HepG2 (cell line): Measurements from ENCODE around the gene USE1. TPM values are rescaled to one million over a fixed set of nuclear protein-coding genes. Genes with fewer than 3 reads are reported as not detected.

Experiments
- ATAC-seq: fragments of 200-7000 bp; cut with Tn5 transposase; 3 replicates; pipeline ENCODE4 v1.9.1; 2020; ENCODE audit warnings: mild to moderate bottlenecking, moderate library complexity
- BruUV-seq: library from RNA; stranded (reverse); fragments of 400-500 nt; replicated peaks from 2 replicates; lab custom pipeline; 2021; lab: Mats Ljungman, UMichigan
- CTCF ChIA-PET: fragments of 300-600 bp; formaldehyde crosslinking; extraction: SDS; loops from one replicate; lab custom pipeline; 2021; ENCODE audit warnings: low total read pairs, inconsistent platforms, low intra/inter-chr PET ratio; lab: Yijun Ruan, JAX
- POLR2A ChIA-PET: fragments of 350-600 bp; sonication (Branson Sonifier 250); formaldehyde crosslinking; loops from one replicate; lab custom pipeline; 2020; ENCODE audit warnings: antibody characterized with exemption, inconsistent platforms; lab: Yijun Ruan, JAX
- DNase-seq: peaks from one replicate; pipeline ENCODE4 v3.0.0-alpha.2; 2015; ENCODE audit warnings: low spot score
- FAIRE-seq: peaks from 3 replicates; lab custom pipeline; 2011; peaks lifted over from hg19 to GRCh38; lab: Jason Lieb, UNC
- H2AFZ ChIP-seq: one replicate; pipeline ENCODE4 v1.6.1; 2011; ENCODE audit warnings: low read length, inconsistent platforms
- H3K27ac ChIP-seq: fragments of 300-600 bp; 3 replicates; pipeline ENCODE4 v1.8.0; 2011; ENCODE audit warnings: mixed run types, mild to moderate bottlenecking, mixed read lengths, low read length, inconsistent platforms; ENCODE audit not compliant: insufficient read depth; ENCODE audit errors: extremely low read length
- H3K27me3 ChIP-seq, 2 experiments: fragments of 200-600 bp in 1 of 2; 2 replicates in 1 of 2; 3 replicates in 1 of 2; pipeline versions ENCODE4 v1.6.0 to v1.8.0; 2011; ENCODE audit warnings: low read length in 2 of 2, mild to moderate bottlenecking in 2 of 2, moderate library complexity in 2 of 2, inconsistent platforms in 1 of 2; ENCODE audit not compliant: insufficient read depth in 2 of 2, control insufficient read depth in 1 of 2
- H3K36me3 ChIP-seq, 2 experiments: fragments of 200-600 bp in 1 of 2; replicated peaks in 1 of 2; 2 replicates in 1 of 2; 3 replicates in 1 of 2; pipeline versions ENCODE4 v1.5.1 to v1.8.0; 2011; ENCODE audit warnings: low read length in 2 of 2, inconsistent platforms in 1 of 2; ENCODE audit not compliant: insufficient read depth in 2 of 2, control insufficient read depth in 1 of 2
- H3K4me1 ChIP-seq: 2 replicates; pipeline ENCODE4 v1.5.1; 2012; ENCODE audit warnings: low read length, inconsistent platforms; ENCODE audit not compliant: insufficient read depth
- H3K4me2 ChIP-seq: 2 replicates; pipeline ENCODE4 v1.6.0; 2011; ENCODE audit warnings: low read depth, low read length, inconsistent platforms
- H3K4me3 ChIP-seq, 3 experiments: fragments of 200-600 bp in 1 of 3; sonication (generic), shearing (Covaris generic) in 1 of 3; replicated peaks in 1 of 3; 2 replicates each; pipeline ENCODE4 v1.5.1; 2011 to 2016; ENCODE audit warnings: low read length in 3 of 3, inconsistent platforms in 2 of 3, low read depth in 2 of 3, mild to moderate bottlenecking in 2 of 3, control low read depth in 1 of 3, mixed read lengths in 1 of 3; ENCODE audit not compliant: insufficient read depth in 1 of 3
- H3K79me2 ChIP-seq: one replicate; pipeline ENCODE4 v1.6.1; 2011; ENCODE audit warnings: low read length, inconsistent platforms; ENCODE audit not compliant: insufficient read depth
- H3K9ac ChIP-seq: 2 replicates; pipeline ENCODE4 v1.6.0; 2011; ENCODE audit warnings: mild to moderate bottlenecking, low read depth, low read length, inconsistent platforms; ENCODE audit not compliant: insufficient read depth
- H3K9me3 ChIP-seq: 2 replicates; pipeline ENCODE4 v1.5.1; 2012; ENCODE audit warnings: mild to moderate bottlenecking, low read length
- H4K20me1 ChIP-seq: 2 replicates; pipeline ENCODE4 v1.6.0; 2011; ENCODE audit warnings: inconsistent platforms, mild to moderate bottlenecking, low read length, moderate library complexity; ENCODE audit not compliant: insufficient read depth
- CBX2 ChIP-seq, 2 experiments: fragments of 200-600 bp in 1 of 2; sonication (generic); formaldehyde crosslinking in 1 of 2; IDR thresholded peaks; 2 replicates each; pipeline versions ENCODE4 v1.7.0 to v1.8.1; 2018 to 2022; ENCODE audit warnings: low read depth in 2 of 2, low read length in 1 of 2, mild to moderate bottlenecking in 1 of 2, missing genetic modification reagents in 1 of 2
- CERS6 ChIP-seq: sonication (generic); formaldehyde crosslinking; IDR thresholded peaks from 2 replicates; pipeline ENCODE4 v1.5.0; 2020; ENCODE audit warnings: missing genetic modification reagents
- E2F2 ChIP-seq: sonication (generic); formaldehyde crosslinking; IDR thresholded peaks from 2 replicates; pipeline ENCODE4 v1.4.0; 2020; ENCODE audit warnings: missing genetic modification reagents, borderline replicate concordance
- HMGA1 ChIP-seq: sonication (generic); formaldehyde crosslinking; conservative IDR thresholded peaks from 2 replicates; pipeline ENCODE4 v1.4.0; 2020; ENCODE audit warnings: missing genetic modification reagents
- MAF1 ChIP-seq: sonication (generic); formaldehyde crosslinking; IDR thresholded peaks from 2 replicates; pipeline ENCODE4 v1.5.0; 2020; ENCODE audit warnings: missing genetic modification reagents, borderline replicate concordance
- MXD1 ChIP-seq: sonication (generic); formaldehyde crosslinking; IDR thresholded peaks from 2 replicates; pipeline ENCODE4 v1.4.0; 2020; ENCODE audit warnings: mild to moderate bottlenecking, missing genetic modification reagents
- SMC3 ChIP-seq: IDR thresholded peaks from 2 replicates; pipeline ENCODE4 v1.6.1; 2011; ENCODE audit warnings: low read length, improper control_type of control experiment
- SNAPC2 ChIP-seq: sonication (generic); formaldehyde crosslinking; IDR thresholded peaks from 2 replicates; pipeline ENCODE4 v1.8.1; 2022; ENCODE audit warnings: mild to moderate bottlenecking, missing genetic modification reagents
- SNAPC5 ChIP-seq: sonication (generic); formaldehyde crosslinking; IDR thresholded peaks from 2 replicates; pipeline ENCODE4 v1.8.1; 2023; ENCODE audit warnings: mild to moderate bottlenecking, missing genetic modification reagents, borderline replicate concordance
- SUZ12 ChIP-seq: fragments of 150-350 bp; IDR thresholded peaks from 2 replicates; pipeline ENCODE4 v1.6.1; 2014; ENCODE audit warnings: low read depth, low read length
- ZNF264 ChIP-seq: sonication (generic); formaldehyde crosslinking; IDR thresholded peaks from 2 replicates; pipeline ENCODE4 v1.4.0; 2020; ENCODE audit warnings: missing genetic modification reagents
- ZNF329 ChIP-seq: sonication (generic); formaldehyde crosslinking; IDR thresholded peaks from 2 replicates; pipeline ENCODE4 v1.9.0; 2021; ENCODE audit warnings: low read depth, mild to moderate bottlenecking, missing genetic modification reagents
- ZNF337 ChIP-seq: sonication (generic); formaldehyde crosslinking; IDR thresholded peaks from 2 replicates; pipeline ENCODE4 v1.5.1; 2020; ENCODE audit warnings: missing genetic modification reagents, low read depth, mild to moderate bottlenecking, borderline replicate concordance
- ZNF383 ChIP-seq: sonication (generic); formaldehyde crosslinking; IDR thresholded peaks from 2 replicates; pipeline ENCODE4 v1.4.0; 2020; ENCODE audit warnings: missing genetic modification reagents, mild to moderate bottlenecking, borderline replicate concordance
- ZNF720 ChIP-seq: sonication (generic); formaldehyde crosslinking; IDR thresholded peaks from 2 replicates; pipeline ENCODE4 v1.4.0; 2020; ENCODE audit warnings: missing genetic modification reagents
- WGBS: methylation state at CpG from one replicate; pipeline ENCODE4 v1.1.6; 2017; ENCODE audit warnings: low lambda C conversion rate; 5-methylcytosine and 5-hydroxymethylcytosine counted together
- in situ Hi-C: cut with HindIII; loops from 2 replicates; pipeline ENCODE4 v1.10.0; 2017; ENCODE audit warnings: low pct_unique_long_range_greater_than_20kb; ENCODE audit not compliant: extremely low pct_ligation_motif_present
- intact Hi-C: fragments of 100-400 bp; cut with micrococcal nuclease; formaldehyde crosslinking; loops from one replicate; pipeline ENCODE4 v1.10.0; 2022; ENCODE audit not compliant: unreplicated experiment
- polyA plus RNA-seq, 8 experiments: library from polyadenylated mRNA; depleted of rRNA in 3 of 8; stranded (reverse) in 7 of 8; unstranded in 1 of 8; fragments of >200 nt; fragmentation: Illumina TruSeq in 4 of 8; extraction: Trizol in 4 of 8; gene quantifications; 2 replicates each; pipeline versions ENCODE4 v1.2.1 to v1.2.3, GENCODE V29; 2011 to 2016; ENCODE audit warnings: low read depth in 4 of 8, missing spikeins in 1 of 8, mixed read lengths in 1 of 8; ENCODE audit not compliant: insufficient read depth in 1 of 8
- total RNA-seq, 5 experiments: library from RNA; depleted of rRNA; stranded (reverse); fragments of >200 nt; fragmentation: Illumina TruSeq; extraction: Trizol; gene quantifications; 2 replicates each; pipeline ENCODE4 v1.2.3, GENCODE V29; 2016; ENCODE audit warnings: low read depth in 1 of 5

The USE1 gene
- total and polyA plus RNA-seq, 2 of the 13 experiments (the other 11 are each of a cell fraction or from before 2014, with no cell fraction given) = 9.9 to 17.6 TPM

GRCh38 chr19:17195106-17195505 is 20.1 kb upstream of the USE1 start (continued):
- TF ChIP-seq MAF1 (CRISPR knock-in tag) = no peak

- Histone ChIP-seq H3K27ac (no peak overlapping the region), H2AFZ (no peak overlapping the region), H3K4me2 (no peak overlapping the region), H3K36me3 (peaks cover 11 to 13% of the 10 kb centered on the region in 2 experiments; a peak in 4 of 5 replicates), H3K4me3 (no peak overlapping the region), H3K4me1 (peaks cover 20% of the 10 kb centered on the region), H3K27me3 (no peaks in the 10 kb centered on the region), H3K9ac (no peak overlapping the region), H3K9me3 (no peaks in the 10 kb centered on the region), H3K79me2 (no peaks in the 10 kb centered on the region), H4K20me1 (no peaks in the 10 kb centered on the region)
- 97% methylated on average over 7 of the region's 7 CpGs for WGBS
- no peak for ATAC-seq
- ChIA-PET POLR2A (no interaction called here), CTCF (no interaction called here)
- in situ Hi-C loops = no loop called here
- intact Hi-C loops = no loop called here
- no peak for DNase-seq
- no peak for TF ChIP-seq E2F2
- no peak for TF ChIP-seq MXD1 (CRISPR knock-in tag)
- TF ChIP-seq HMGA1 (CRISPR knock-in tag) = no peak
- no peak for TF ChIP-seq CERS6 (CRISPR knock-in tag)
- no peak for TF ChIP-seq SMC3
- no peak for TF ChIP-seq ZNF383 (CRISPR knock-in tag)
- TF ChIP-seq ZNF264 (CRISPR knock-in tag) = no peak
- TF ChIP-seq SNAPC5 (CRISPR knock-in tag) = no peak
- no peak for TF ChIP-seq SNAPC2 (CRISPR knock-in tag)
- no peak for TF ChIP-seq ZNF329 (CRISPR knock-in tag)
- TF ChIP-seq ZNF720 (CRISPR knock-in tag) = no peak
- TF ChIP-seq ZNF337 (CRISPR knock-in tag) = no peak
- no peak for TF ChIP-seq SUZ12
- no peak for TF ChIP-seq CBX2 (IDR thresholded peaks at IDR 0.05; ENCODE audit: low read depth, low read length)
- no peak for TF ChIP-seq CBX2 (CRISPR knock-in tag; IDR thresholded peaks at IDR 0.05; ENCODE audit: low read depth)
- no TSS peak for BruUV-seq
- FAIRE-seq = no peak
Measured at GRCh38 chr19:17196610-17197009, 18.5 kb upstream of the USE1 start.
